CD8-positive, alpha-beta memory T cell (primary cell): Measurements from ENCODE around the gene FKBP5. TPM values are rescaled to one million over a fixed set of nuclear protein-coding genes. Genes with fewer than 3 reads are reported as not detected.

ENCODE experiments used
- CTCF ChIA-PET: fragments of 350-600 bp; sonication (Branson Sonifier 250); formaldehyde crosslinking; loops from one replicate; lab custom pipeline; 2021; ENCODE audit warnings: antibody characterized with exemption; lab: Charles Lee
- POLR2A ChIA-PET: fragments of 350-600 bp; sonication (Branson Sonifier 250); formaldehyde crosslinking; loops from one replicate; lab custom pipeline; 2021; ENCODE audit warnings: antibody characterized with exemption; lab: Charles Lee
- DNase-seq, 5 donors: peaks; one replicate each; pipeline versions ENCODE4 v3.0.0 to v3.0.0-alpha.2; 2020 to 2022; ENCODE audit warnings: mixed read lengths in 1 of 5
- H3K27ac ChIP-seq: one replicate; pipeline ENCODE4 v1.7.0; 2013; ENCODE audit warnings: low read depth, mild to moderate bottlenecking, low read length, moderate library complexity
- H3K27me3 ChIP-seq: 2 replicates; pipeline ENCODE4 v1.7.0; 2013; ENCODE audit warnings: low read length, mild to moderate bottlenecking; ENCODE audit not compliant: insufficient read depth, poor library complexity, severe bottlenecking
- H3K36me3 ChIP-seq: 2 replicates; pipeline ENCODE4 v1.7.0; 2013; ENCODE audit warnings: mild to moderate bottlenecking, low read length, moderate library complexity; ENCODE audit not compliant: insufficient read depth
- H3K4me1 ChIP-seq: 2 replicates; pipeline ENCODE4 v1.7.0; 2013; ENCODE audit warnings: mild to moderate bottlenecking, low read length, moderate library complexity; ENCODE audit not compliant: insufficient read depth
- H3K4me3 ChIP-seq: 2 replicates; pipeline ENCODE4 v1.7.0; 2013; ENCODE audit warnings: mild to moderate bottlenecking, low read length
- H3K9me3 ChIP-seq: 2 replicates; pipeline ENCODE4 v1.7.0; 2013; ENCODE audit warnings: mild to moderate bottlenecking, low read length
- H3K27ac Mint-ChIP-seq, 8 donors: one replicate each; pipeline ENCODE4 v1.8.0; 2020 to 2021; ENCODE audit warnings: mixed read lengths in 8 of 8, mild to moderate bottlenecking in 6 of 8, inconsistent platforms in 3 of 8, moderate library complexity in 3 of 8
- H3K27me3 Mint-ChIP-seq, 2 donors: one replicate each; pipeline ENCODE4 v1.8.0; 2020 to 2021; ENCODE audit warnings: mixed read lengths in 2 of 2, mild to moderate bottlenecking in 1 of 2, moderate library complexity in 1 of 2
- H3K36me3 Mint-ChIP-seq, 3 donors: one replicate each; pipeline ENCODE4 v1.8.0; 2020 to 2021; ENCODE audit warnings: mixed read lengths in 3 of 3, inconsistent platforms in 1 of 3, mild to moderate bottlenecking in 1 of 3
- H3K4me1 Mint-ChIP-seq, 3 donors: one replicate each; pipeline ENCODE4 v1.8.0; 2020 to 2021; ENCODE audit warnings: mixed read lengths in 3 of 3, inconsistent platforms in 1 of 3, mild to moderate bottlenecking in 1 of 3
- H3K4me3 Mint-ChIP-seq, 7 donors: one replicate each; pipeline ENCODE4 v1.8.0; 2020 to 2021; ENCODE audit warnings: mixed read lengths in 7 of 7, mild to moderate bottlenecking in 6 of 7, moderate library complexity in 4 of 7, inconsistent platforms in 2 of 7
- H3K9me3 Mint-ChIP-seq, 5 donors: one replicate each; pipeline ENCODE4 v1.8.0; 2020 to 2022; ENCODE audit warnings: mixed read lengths in 5 of 5, mild to moderate bottlenecking in 3 of 5, moderate library complexity in 2 of 5, inconsistent platforms in 1 of 5
- polyA plus RNA-seq: library from polyadenylated mRNA; unstranded; fragments of 300-500 nt; fragmentation: Illumina TruSeq; gene quantifications from one replicate; pipeline ENCODE4 v1.2.3, GENCODE V29; 2021
- total RNA-seq, 2 experiments: library from RNA; stranded (reverse); gene quantifications; one replicate each; pipeline ENCODE4 v1.2.3, GENCODE V29; 2021

The FKBP5 gene
- total and polyA plus RNA-seq, 3 experiments from 2014 or later, result 55.7 to 192 (median 58.8) TPM

DNA sequence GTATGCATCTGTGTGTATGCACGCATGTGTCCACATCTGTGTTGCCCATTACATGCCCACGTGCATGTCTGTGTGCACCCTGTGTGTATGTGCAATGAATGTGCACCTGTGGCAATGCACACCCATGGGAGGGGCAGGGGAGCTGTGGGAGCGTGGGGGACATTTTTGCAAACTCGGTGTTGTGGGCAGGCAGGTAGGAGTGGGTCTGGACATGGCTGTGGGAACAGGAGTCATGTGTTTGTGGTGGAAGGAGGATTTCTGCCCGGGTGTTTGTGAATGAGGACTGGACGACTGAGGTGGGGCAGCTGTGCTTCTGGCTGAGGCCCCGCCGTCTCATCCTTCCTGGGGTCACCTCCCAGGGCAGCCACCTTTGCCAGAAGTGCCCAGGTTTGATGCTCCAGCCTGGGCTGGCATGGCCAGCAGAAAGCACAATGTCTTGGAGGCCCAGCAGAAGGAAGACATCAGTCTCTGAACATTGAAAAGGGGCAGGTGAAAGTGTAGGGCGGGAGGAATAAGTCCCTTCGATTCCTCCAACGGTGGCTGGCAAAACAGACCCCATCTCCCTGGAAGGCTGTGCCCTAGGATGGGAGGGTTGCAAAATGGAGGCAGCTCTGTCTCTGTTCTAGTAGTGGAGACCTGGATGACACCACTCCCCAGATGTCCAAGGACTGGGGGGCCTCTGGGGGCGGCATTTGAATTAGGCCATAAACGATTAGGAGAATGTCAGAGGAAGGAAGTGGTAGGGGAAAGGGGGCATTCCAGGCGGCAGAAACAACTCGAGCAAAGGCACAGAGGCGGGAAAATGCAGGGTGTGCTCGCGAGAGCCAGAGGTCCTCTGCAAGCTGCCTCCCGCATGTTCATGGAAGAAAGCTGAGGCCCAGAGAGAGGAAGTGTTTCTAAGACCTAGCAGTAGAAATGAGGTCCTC, 29.0 kb upstream of the FKBP5 start:
- CTCF ChIA-PET, result interaction anchor here (1.5 to 1.6 kb wide), 2 partner anchors 10 to 19 kb away, joined by 5 to 6 read pairs; partner anchors contain the start of gene ARMC12
- DNase-seq, result no peak
- H3K27ac ChIP-seq, result no peak overlapping the region

DNA sequence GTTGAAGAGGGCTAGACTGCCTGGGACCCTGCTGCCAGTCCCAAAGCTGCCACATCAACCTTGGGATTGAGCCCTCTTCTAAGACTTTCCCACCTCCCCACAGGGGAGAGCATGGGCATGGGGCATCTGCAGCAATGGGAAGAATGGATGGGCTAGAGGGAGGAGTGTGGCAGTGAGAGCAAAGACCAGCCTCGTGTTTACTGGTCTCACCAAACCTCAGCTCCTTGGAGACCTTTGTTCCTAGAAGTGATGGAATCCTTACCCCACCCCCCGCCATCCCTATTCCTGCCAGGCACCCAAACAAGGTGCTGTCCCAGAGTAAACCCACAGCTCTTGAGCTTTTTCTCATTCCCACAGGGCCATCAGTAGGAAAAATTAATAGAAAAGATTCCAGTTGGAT, 28.1 kb upstream of the FKBP5 start:
- peaks cover 0 to 3% of the 10 kb centered on the region in 2 donors for H3K27me3 Mint-ChIP-seq
- CTCF ChIA-PET, result interaction anchor here (0.8 to 1.5 kb wide), 2 partner anchors 20 to 30 kb away, joined by 3 to 6 read pairs; partner anchors contain the start of gene ARMC12
- POLR2A ChIA-PET, result no interaction called here
- no peaks in the 10 kb centered on the region for H3K36me3 Mint-ChIP-seq
- Histone ChIP-seq H3K27ac (no peak overlapping the region), H3K4me1 (peaks cover 52% of the 10 kb centered on the region), H3K4me3 (no peak overlapping the region), H3K27me3 (no peaks in the 10 kb centered on the region), H3K9me3 (no peaks in the 10 kb centered on the region), H3K36me3 (no peaks in the 10 kb centered on the region)
- H3K27ac Mint-ChIP-seq, result no peak overlapping the region
- peaks cover 36 to 75% (median 56%) of the 10 kb centered on the region in 3 donors for H3K4me1 Mint-ChIP-seq
- no peaks in the 10 kb centered on the region for H3K9me3 Mint-ChIP-seq
- no peak overlapping the region for H3K4me3 Mint-ChIP-seq
- DNase-seq, result no peak

More for the DNA sequence above, 29.0 kb upstream of the FKBP5 start:
- peaks cover 0 to 3% of the 10 kb centered on the region in 2 donors for H3K27me3 Mint-ChIP-seq
- no peaks in the 10 kb centered on the region for H3K36me3 Mint-ChIP-seq
- no peaks in the 10 kb centered on the region for H3K9me3 ChIP-seq
- peaks cover 47% of the 10 kb centered on the region for H3K4me1 ChIP-seq
- POLR2A ChIA-PET, result no interaction called here
- H3K27ac Mint-ChIP-seq, result peak overlapping the region in 7 of 8 donors; percentile 7 to 84 (median 61)
- no peaks in the 10 kb centered on the region for H3K9me3 Mint-ChIP-seq
- no peak overlapping the region for H3K4me3 ChIP-seq
- no peaks in the 10 kb centered on the region for H3K27me3 ChIP-seq
- H3K36me3 ChIP-seq, result no peaks in the 10 kb centered on the region
- peaks cover 36 to 73% (median 54%) of the 10 kb centered on the region in 3 donors for H3K4me1 Mint-ChIP-seq
- peak overlapping the region in 1 of 7 donors; percentile 41 for H3K4me3 Mint-ChIP-seq

DNA sequence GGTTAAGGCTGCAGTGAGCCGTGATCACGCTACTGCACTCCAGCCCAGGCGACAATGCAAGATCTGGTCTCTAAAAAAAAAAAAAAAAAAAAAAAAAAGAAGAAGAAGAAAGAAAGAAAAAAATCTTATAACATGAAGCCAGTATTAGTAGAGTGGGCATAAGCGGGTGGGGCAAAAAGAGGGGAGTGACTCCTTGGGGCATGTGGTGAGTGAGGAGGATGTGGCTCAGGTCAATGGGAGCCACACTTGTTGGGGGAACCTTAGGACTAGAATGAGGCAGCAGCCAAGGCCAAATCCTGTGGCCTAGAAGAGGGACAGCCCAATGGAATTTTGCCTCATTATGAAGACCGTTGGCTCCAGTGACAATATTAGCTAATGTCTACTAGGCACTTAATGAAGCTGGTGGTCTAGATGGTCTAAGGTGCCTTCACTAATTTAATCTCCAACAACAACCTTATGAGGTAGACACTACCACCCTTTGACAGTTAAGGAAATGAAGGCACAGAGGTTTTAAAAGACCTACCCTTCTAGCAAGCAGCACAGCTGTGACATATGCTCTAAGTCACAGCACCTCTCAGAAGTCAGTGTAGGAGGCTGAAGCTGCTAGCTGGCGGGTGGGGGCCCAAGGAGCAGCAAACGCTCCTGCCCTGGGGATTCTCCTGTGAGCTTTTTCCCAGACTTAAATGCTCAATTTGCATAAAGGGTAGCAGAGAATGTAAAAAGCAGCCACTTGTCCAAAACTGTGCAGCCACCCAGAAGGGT, 24.5 kb upstream of the FKBP5 start:
- Histone ChIP-seq H3K4me3 (no peak overlapping the region), H3K4me1 (peaks cover 25% of the 10 kb centered on the region), H3K27ac (no peak overlapping the region), H3K36me3 (no peaks in the 10 kb centered on the region), H3K27me3 (no peaks in the 10 kb centered on the region), H3K9me3 (no peaks in the 10 kb centered on the region)
- Mint-ChIP-seq H3K27me3 (peaks cover 0 to 5% of the 10 kb centered on the region in 2 donors), H3K4me3 (peak overlapping the region in 3 of 7 donors; percentile 18 to 59 (median 32)), H3K36me3 (no peaks in the 10 kb centered on the region), H3K9me3 (no peaks in the 10 kb centered on the region), H3K4me1 (peaks cover 31 to 59% (median 44%) of the 10 kb centered on the region in 3 donors), H3K27ac (peak overlapping the region in 4 of 8 donors; percentile 3 to 78 (median 57))
- ChIA-PET POLR2A (no interaction called here), CTCF (interaction anchor here (0.9 to 1.5 kb wide), 2 partner anchors 13 to 23 kb away, joined by 3 read pairs; no protein-coding TSS in a partner anchor)
- DNase-seq, result no peak

DNA sequence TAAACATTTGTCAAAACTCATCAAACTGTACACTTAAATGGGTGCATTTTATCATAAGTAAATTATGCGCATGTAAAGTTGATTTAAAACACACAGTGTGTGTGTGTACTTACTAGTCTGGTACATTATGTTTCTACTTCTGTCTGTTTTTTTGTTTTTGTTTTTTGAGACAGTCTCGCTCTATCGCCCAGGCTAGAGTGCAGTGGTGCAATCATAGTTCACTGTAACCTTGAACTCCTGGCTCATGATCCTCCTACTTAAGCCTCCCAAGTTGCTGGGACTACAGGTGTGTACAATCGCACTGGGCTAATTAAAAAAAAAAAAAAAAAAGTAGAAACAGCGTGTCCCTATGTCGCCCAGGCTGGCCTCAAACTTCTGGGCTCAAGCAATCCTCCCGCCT, 23.0 kb upstream of the FKBP5 start:
- peaks cover 12% of the 10 kb centered on the region for H3K4me1 ChIP-seq
- Mint-ChIP-seq H3K4me1 (peaks cover 22 to 45% (median 33%) of the 10 kb centered on the region in 3 donors), H3K27me3 (peaks cover 0 to 5% of the 10 kb centered on the region in 2 donors), H3K9me3 (no peaks in the 10 kb centered on the region), H3K27ac (no peak overlapping the region), H3K36me3 (no peaks in the 10 kb centered on the region), H3K4me3 (no peak overlapping the region)
- no peaks in the 10 kb centered on the region for H3K36me3 ChIP-seq
- H3K9me3 ChIP-seq, result no peaks in the 10 kb centered on the region
- DNase-seq, result no peak
- CTCF ChIA-PET, result interaction anchor here (0.7 to 2.2 kb wide), 4 partner anchors 21 to 188 kb away, joined by 3 to 7 read pairs (median 4); partner anchors contain the start of gene ARMC12
- H3K27ac ChIP-seq, result no peak overlapping the region
- POLR2A ChIA-PET, result no interaction called here
- no peaks in the 10 kb centered on the region for H3K27me3 ChIP-seq
- H3K4me3 ChIP-seq, result no peak overlapping the region

DNA sequence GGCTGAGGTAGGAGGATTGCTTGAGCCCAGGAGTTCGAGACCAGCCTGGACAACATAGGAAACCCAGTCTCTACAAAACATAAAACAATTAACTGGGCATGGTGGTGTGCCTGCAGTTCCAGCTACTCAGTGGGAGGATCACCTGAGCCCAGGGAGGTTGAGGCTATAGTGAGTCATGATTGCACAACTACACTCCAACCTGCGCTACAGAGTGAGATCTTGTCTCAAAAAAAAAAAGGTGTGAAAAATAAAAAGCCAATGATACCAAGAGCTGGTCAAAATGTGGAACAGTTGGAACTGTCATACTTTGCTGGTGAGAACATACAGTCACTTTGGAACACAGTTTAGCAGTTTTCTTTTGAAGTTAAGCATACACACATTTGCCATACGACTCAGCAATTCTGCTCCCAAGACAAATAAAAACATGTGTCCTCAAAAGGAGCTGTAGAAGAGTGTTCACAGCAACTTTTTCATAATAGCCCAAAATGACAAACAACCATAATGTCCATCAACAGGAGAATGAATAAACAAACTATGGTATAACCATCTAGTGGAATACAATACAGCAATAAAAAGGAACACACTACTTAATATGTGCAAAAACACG, 21.6 kb upstream of the FKBP5 start:
- no peaks in the 10 kb centered on the region for H3K9me3 ChIP-seq
- no peaks in the 10 kb centered on the region for H3K36me3 ChIP-seq
- DNase-seq, result peak in 1 of 5 donors; percentile 65
- no peak overlapping the region for H3K4me3 ChIP-seq
- CTCF ChIA-PET, result interaction anchor here (1.0 to 2.2 kb wide), 3 partner anchors 10 to 27 kb away, joined by 3 to 7 read pairs (median 3); partner anchors contain the start of gene ARMC12
- H3K27ac Mint-ChIP-seq, result peak overlapping the region in 6 of 8 donors; percentile 9 to 95 (median 60)
- H3K4me1 Mint-ChIP-seq, result peaks cover 19 to 33% (median 31%) of the 10 kb centered on the region in 3 donors
- H3K27me3 Mint-ChIP-seq, result peaks cover 0 to 3% of the 10 kb centered on the region in 2 donors
- H3K27me3 ChIP-seq, result no peaks in the 10 kb centered on the region
- no peak overlapping the region for H3K27ac ChIP-seq
- H3K36me3 Mint-ChIP-seq, result no peaks in the 10 kb centered on the region
- H3K4me1 ChIP-seq, result peaks cover 12% of the 10 kb centered on the region
- POLR2A ChIA-PET, result interaction anchor here (0.7 kb wide), 1 partner anchor 131 kb away, joined by 3 read pairs; no protein-coding TSS in a partner anchor
- H3K4me3 Mint-ChIP-seq, result peak overlapping the region in 4 of 7 donors; percentile 9 to 60 (median 38)
- H3K9me3 Mint-ChIP-seq, result no peaks in the 10 kb centered on the region

DNA sequence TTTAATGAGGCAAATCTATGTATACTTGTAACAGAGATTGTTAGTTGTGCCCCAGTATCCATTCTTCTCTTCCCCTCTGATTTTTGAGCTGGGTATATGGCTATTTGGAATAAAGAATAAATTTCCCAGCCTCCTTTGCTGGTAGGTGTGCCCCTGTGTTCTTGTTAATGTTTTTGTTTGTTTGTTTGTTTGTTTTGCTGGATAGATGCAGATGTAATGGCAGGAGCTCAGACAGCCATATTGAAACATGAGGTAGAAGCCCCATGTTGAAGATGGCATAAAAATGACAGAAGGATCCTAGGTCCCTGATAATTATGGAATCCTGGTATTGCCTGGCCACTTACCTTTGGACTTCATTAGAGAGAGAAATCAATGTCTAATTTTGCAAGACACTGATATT, 19.9 kb upstream of the FKBP5 start:
- Histone ChIP-seq H3K9me3 (no peaks in the 10 kb centered on the region), H3K4me3 (no peak overlapping the region), H3K27ac (no peak overlapping the region), H3K4me1 (peaks cover 12% of the 10 kb centered on the region), H3K27me3 (no peaks in the 10 kb centered on the region), H3K36me3 (no peaks in the 10 kb centered on the region)
- ChIA-PET POLR2A (no interaction called here), CTCF (no interaction called here)
- H3K27me3 Mint-ChIP-seq, result peaks cover 0 to 3% of the 10 kb centered on the region in 2 donors
- DNase-seq, result no peak
- peaks cover 0 to 5% (median 0%) of the 10 kb centered on the region in 3 donors for H3K36me3 Mint-ChIP-seq
- no peaks in the 10 kb centered on the region for H3K9me3 Mint-ChIP-seq
- no peak overlapping the region for H3K27ac Mint-ChIP-seq
- no peak overlapping the region for H3K4me3 Mint-ChIP-seq
- peaks cover 15 to 29% (median 28%) of the 10 kb centered on the region in 3 donors for H3K4me1 Mint-ChIP-seq

DNA sequence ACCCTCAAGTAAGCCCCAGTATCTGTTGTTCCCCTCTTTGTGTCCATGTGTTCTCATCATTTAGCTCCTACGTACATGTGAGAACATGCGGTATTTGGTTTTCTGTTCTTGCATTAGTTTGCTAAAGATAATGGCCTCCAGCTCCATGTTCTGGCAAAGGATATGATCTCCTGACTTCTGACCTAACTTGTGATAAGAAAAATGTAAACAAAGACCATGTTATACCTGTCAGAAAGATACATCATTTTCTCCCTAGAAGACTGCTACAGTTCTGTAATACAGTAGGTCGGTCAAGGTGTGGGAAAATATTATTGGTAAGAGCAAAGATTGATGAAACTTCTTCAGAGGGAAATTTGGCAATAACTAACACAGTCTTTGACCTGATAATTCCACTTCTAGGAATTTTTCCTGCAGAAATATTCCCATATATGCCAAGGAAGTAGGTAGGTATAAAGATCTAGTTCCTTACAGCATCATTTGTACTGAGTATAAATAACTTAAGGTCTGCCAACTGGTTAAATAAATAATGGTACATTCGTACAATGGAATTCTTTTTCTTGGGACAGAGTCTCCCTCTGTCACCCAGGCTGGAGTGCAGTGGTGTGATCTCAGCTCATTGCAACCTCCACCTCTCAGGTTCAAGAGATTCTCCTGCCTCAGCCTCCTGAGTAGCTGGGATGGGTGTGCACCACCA, 19.1 kb upstream of the FKBP5 start:
- ChIA-PET POLR2A (no interaction called here), CTCF (interaction anchor here (1.2 kb wide), 1 partner anchor 29 kb away, joined by 3 read pairs; the partner anchor contains the start of gene ARMC12)
- Mint-ChIP-seq H3K4me3 (no peak overlapping the region), H3K36me3 (peaks cover 0 to 6% (median 0%) of the 10 kb centered on the region in 3 donors), H3K4me1 (peaks cover 11 to 22% (median 21%) of the 10 kb centered on the region in 3 donors), H3K27me3 (peaks cover 0 to 3% of the 10 kb centered on the region in 2 donors), H3K27ac (no peak overlapping the region), H3K9me3 (no peaks in the 10 kb centered on the region)
- Histone ChIP-seq H3K4me3 (no peak overlapping the region), H3K27ac (no peak overlapping the region), H3K27me3 (no peaks in the 10 kb centered on the region), H3K36me3 (no peaks in the 10 kb centered on the region), H3K9me3 (no peaks in the 10 kb centered on the region), H3K4me1 (peaks cover 7% of the 10 kb centered on the region)
- DNase-seq, result no peak
